DMS79 (cell line): ENCODE data around the gene RELT.
A peak's percentile ranks its signal among the peaks of the same experiment; 100 is the strongest.

Experiments
- DNase-seq: peaks from one replicate; lab custom pipeline; 2025; lab: John Stamatoyannopoulos, UW

The RELT gene

GRCh38 chr11:73392108-73393010 is 16.2 kb downstream of the RELT start:
- no peak for DNase-seq

- DNase-seq = no peak
These were observed 16.8 kb downstream of the RELT start for GRCh38 chr11:73393011-73393380.

- peak; percentile 28 for DNase-seq
These were observed 17.5 kb downstream of the RELT start for GRCh38 chr11:73393479-73394415.

- no peak for DNase-seq
These were observed 18.5 kb downstream of the RELT start for GRCh38 chr11:73394416-73395296.

GRCh38 chr11:73395297-73396208 is 19.4 kb downstream of the RELT start:
- DNase-seq = no peak

GRCh38 chr11:73396251-73396930 is 20.2 kb downstream of the RELT start:
- DNase-seq = no peak

GRCh38 chr11:73396985-73397384 is 20.8 kb downstream of the RELT start:
- no peak for DNase-seq

GRCh38 chr11:73397468-73398131 is 21.4 kb downstream of the RELT start:
- no peak for DNase-seq

GRCh38 chr11:73398132-73398526 is 21.9 kb downstream of the RELT start:
- DNase-seq = no peak

GRCh38 chr11:73398721-73399120 is 22.5 kb downstream of the RELT start:
- DNase-seq = no peak

GRCh38 chr11:73399159-73399590 is 23.0 kb downstream of the RELT start:
- no peak for DNase-seq

- DNase-seq = no peak
These were observed 23.4 kb downstream of the RELT start for GRCh38 chr11:73399636-73400035.

GRCh38 chr11:73400293-73400692 is 24.1 kb downstream of the RELT start:
- no peak for DNase-seq

GRCh38 chr11:73401217-73401923 is 25.2 kb downstream of the RELT start:
- DNase-seq = no peak

GRCh38 chr11:73401924-73402833 is 26.0 kb downstream of the RELT start:
- DNase-seq = no peak

GRCh38 chr11:73402834-73403185 is 26.6 kb downstream of the RELT start:
- DNase-seq = no peak

- no peak for DNase-seq
These were observed 27.3 kb downstream of the RELT start for GRCh38 chr11:73403541-73403940.

GRCh38 chr11:73404048-73404447 is 27.8 kb downstream of the RELT start:
- DNase-seq = no peak
